ENCODE measurements around the gene KLF1.
"Not testable (repeated sequence)": the region's sequence is repeated elsewhere in the genome, so short reads cannot be mapped to it uniquely, and the experiment has no call there.

Gene KLF1

DNA sequence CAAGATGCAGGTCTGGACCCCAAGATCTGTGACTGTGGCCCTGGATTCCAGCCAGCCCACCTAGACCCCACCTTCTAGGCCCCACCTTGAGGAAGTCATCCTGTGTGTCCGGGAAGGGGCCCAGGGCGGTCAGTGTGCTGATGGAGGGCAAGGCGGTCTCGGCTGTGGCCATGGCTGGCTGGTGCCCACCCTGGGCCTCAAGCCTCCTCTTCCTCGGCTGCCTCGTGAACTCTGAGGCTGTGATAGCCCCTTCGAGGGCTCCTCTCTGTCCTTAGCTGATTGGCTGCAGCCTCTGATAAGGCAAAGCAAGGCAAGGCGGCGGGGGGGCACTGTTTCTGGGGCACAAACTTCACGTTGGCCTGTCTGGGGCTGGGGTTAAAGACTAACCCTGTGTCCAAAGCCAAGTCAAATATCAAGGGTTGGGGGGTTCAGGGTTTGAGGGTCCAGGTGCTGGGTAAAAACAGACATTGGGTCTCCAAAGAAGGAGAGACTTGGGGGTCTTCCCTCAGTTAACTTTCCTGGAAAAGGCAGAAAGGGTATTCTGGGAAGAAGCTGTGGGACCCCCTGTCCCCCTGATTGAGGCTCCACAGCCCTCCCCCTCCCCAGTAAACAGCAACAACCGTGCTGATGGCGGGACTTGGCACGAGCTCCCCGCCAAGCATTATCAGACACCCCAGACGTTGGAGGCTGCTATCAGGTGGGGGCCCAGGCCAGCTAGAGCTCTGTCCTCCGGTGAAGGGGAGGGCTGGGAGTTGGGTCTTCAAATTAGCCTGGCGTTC, at the start of gene KLF1:
Gene KLF1, minus strand, starts transcription at position 233 of the 779 bp plus-strand sequence. Its CDS starts 61 bp downstream, at position 172.
- DNase-seq (ENCODE audit: low read depth) = no peak

DNA sequence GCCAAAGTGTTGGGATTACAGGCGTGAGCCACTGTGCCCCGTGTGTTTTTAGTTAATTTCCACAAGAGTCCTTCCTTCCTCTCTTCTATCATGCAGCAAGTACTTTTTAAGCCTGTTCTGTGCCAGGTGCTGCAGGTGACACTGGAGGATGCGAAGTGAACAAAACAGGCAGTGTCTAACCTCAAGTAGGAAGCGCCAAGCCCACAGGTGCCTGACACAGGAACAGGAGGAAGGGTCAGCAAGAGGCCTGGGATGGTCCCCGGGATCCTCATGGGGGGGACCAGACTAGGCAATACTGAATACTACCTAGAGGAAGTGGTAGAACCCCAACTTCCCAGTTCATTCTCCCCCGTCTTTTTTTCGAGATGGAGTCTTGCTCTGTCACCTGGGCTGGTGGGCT, 49.6 kb upstream of the KLF1 start:
- DNase-seq (ENCODE audit: low read depth) = no peak

DNA sequence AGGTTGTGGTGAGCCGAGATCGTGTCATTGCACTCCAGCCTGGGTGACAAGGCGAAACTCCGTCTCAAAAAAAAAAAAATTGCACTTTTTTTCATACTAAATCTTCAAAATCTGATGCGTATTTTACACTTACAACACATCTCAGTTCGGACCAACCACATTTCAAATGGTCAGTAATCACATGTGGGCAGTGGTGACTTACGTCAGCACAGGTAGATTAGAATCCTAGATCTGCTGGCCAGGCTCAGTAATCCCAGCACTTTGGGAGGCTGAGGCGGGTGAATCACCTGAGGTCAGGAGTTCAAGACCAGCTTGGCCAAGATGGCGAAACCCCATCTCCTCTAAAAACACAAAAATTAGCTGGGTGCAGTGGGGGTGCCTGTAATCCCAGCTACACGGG, 48.1 kb upstream of the KLF1 start:
- DNase-seq (ENCODE audit: low read depth) = no peak

DNA sequence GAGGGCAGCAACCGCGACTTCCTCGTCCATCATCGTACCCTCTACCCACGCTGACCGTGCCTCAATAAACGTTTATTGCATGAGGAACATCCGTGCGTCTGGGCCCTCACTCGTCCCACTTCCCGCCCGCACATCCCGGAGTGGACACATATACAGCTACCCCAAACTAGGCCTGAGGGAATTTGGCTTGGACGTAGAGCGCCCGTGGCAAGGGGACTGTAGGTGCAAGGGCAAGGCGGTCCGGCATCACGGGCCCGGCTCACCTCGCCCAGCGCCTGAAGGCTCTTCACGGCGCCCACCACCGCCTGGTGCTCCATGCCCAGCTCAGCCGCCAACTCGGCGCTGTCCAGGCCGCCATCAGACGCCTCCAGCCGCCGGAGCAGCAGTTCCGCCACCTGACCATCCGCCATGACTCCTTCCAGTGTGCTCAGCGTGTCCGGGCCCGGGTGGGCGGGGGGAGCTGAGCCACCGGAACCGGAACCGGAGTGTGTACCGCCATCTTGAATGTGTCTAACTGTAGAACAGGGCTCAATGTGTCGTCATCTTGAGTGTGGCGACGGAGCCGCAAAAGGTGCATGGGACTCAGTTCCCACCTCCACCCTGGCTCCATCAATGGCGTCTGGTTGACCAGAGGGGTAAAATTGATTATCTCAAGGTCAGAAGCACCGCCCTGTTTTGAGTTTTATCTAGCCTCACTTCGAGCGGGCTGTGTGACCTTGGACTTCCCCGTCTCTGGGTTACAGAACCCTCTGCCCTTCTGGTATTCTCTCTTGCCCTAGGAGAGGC, 46.5 kb upstream of the KLF1 start, which contains the start of gene FARSA:
Gene FARSA, minus strand, starts transcription at position 425 of the 786 bp plus-strand sequence. Its CDS starts 15 bp downstream, at position 410.
- DNase-seq (ENCODE audit: low read depth) = peak; percentile 76

DNA sequence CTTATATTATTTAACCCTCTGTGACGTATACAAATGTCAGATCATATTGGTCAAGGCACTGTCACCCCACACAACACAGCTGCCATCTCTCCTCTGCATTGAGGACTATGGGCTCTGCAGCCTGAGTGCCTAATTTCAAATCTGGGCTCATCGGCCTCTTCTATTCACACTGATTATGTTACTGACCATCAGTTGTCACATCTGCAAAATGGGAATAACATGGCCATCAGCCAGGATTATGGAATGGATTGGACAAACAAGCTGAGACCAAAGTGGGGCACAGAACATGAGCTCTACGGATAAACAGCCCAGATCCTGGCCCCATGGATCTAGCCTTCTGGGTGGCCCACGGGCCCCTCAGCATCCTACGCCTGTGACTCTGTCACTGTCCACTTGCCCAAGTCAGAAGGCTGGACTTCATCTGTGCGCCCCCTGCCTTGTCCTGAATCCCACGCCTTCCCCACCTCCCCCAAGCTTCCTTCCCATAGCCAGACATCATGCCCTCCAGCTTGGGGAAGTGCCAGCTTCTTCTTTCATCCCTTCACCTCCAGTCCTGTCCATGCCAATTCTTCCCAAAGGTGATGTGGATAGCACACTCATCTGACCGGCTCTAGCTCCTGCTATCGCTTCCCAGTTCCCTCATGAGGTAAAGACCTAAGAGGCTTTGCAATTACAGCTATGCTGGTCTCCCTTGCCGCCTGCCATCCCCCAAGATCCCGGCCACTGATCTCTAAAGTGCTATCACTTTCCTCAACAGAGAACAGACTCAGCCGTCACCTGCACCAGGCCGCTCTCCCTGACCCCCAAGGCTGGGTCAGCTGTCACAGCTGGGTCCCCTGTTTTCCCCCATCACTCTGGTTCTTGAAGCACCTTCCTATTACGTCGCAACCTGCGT, 45.6 kb upstream of the KLF1 start:
- DNase-seq (ENCODE audit: low read depth) = no peak

DNA sequence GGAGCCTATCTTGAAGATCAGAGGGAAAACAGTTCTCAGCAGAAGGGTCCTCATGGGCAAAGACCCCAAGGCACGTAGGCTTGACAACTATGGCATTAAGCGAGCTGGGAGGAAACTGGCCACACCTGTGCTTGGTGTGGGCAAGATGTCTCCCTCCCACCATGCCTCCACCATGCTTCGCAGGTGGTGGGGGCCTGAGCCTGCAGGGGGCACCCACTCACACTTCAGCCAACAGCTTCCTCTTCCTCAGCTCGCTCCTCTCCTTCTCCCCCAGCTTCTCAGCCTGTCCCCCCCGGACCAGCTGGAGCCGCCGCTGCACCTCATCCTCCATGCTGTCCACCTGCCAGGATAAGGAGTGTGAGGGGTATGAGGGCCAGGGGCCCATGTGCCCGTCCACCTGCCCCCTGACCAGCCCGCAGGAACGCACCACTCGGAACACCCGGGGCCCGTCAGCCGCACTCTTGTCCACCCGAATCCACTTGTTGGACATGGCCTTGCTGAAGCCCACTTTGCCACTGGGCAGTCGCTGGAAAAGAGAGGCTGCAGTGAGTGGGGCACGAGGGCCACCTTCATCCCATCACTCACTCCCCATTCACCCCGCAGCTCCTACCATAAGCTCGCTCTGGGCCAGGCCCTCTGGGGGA, 43.1 kb upstream of the KLF1 start:
- DNase-seq (ENCODE audit: low read depth) = no peak

DNA sequence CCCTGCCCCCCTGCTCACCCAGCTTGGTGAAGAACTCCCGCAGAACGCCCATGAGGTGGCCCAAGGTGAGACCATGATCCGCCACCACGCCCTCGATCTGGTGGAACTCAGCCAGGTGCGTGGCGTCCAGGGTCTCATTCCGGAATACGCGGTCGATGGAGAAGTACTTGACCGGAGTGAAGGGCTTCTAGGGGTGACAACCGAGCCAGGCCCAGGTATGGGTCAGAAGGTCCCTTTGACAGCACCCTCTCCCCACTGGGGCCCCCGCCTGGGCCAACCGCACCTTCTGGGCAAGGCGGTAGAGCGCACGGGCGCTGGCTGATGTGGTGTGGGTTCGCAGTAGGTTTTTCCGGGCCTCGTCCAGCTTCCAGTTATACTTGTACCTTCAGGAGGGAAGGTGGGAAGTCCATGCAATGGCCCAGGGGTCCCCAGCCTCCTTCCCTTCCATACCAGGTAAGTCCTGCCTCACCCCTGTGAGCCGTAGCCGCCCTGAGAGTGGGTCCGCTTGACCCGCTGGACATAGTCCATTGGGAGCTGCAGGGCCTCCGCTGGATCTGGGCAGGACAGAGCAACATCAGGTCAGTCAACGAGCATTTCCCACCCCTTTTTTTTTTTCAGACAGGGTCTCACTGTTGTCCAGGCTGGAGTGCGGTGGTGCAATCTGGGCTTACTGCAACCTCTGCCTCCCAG, 37.8 kb upstream of the KLF1 start:
- DNase-seq (ENCODE audit: low read depth) = no peak

DNA sequence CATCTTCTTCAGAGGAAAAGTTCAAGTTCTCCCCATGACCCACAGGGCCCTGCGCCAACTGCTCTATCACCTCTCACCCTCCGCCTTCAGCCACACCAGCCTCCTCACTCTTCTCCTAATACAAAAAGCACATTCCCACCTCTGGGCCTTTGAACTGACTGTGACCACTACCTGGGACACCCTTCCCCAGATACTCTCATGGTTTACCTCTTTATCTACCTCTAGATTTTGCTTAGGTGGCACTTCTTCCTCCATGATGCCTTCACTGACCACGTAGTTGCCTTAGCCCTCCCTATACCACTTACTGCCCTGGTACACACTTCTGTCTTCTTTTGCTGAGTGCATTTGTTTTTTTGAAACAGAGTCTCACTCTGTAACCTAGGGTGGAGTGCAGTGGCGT, 36.0 kb upstream of the KLF1 start:
- no peak for DNase-seq (ENCODE audit: low read depth)

DNA sequence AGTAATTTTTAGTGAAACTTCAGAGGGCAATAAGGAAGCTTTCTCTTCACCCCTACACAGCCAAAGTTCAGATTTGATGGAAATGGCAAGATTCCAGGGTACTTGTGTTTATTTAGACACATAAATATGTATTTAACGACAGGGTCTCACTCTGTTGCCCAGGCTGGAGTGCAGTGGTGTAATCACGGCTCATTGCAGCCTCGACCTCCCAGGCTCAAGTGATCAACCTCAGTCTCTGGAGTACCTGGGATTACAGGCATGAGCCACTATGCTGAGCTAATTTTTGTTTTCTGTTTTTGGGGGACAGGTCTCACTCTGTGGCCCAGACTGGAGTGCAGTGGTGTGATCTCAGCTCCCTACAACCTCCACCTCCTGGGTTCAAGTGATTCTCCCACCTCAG, 34.0 kb upstream of the KLF1 start:
- no peak for DNase-seq (ENCODE audit: low read depth)

DNA sequence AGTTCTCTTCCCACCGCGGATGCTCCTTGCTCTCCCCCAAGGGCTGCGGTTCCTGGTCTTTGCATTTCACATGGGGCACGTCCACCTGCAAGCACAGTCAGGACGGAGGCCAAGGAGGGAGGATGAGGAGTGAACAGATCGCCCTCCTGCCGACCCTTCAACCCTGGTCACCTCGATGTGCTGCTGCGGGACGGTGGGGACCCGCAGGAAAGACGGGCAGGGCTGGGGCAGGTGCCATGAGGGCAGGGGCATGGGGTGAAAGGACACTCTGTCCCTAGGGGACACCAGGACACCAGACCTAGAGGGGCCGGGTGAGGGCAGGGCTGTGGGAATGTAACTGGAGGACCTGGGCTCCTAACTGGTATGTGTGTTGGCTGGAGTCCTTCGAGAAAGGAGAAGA, 31.3 kb upstream of the KLF1 start:
- DNase-seq (ENCODE audit: low read depth) = no peak

DNA sequence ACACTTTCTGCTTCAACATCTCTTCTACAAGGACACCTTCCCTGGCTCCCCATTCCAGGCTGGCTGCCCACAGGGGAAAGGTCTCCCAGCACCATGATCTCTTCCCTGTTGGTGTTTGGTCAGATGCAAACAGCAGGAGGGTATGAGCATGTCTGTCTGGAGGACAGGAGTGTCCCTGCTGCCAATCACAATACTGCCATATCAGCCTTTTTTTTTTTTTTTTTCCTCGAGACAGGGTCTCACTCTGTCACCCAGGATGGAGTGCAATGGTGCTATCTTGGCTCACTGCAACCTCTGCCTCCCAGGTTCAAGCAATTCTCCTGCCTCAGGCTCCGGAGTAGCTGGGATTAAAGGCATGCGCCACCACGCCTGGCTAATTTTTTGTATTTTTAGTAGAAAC, 28.9 kb upstream of the KLF1 start:
- DNase-seq (ENCODE audit: low read depth) = not testable (repeated sequence)

DNA sequence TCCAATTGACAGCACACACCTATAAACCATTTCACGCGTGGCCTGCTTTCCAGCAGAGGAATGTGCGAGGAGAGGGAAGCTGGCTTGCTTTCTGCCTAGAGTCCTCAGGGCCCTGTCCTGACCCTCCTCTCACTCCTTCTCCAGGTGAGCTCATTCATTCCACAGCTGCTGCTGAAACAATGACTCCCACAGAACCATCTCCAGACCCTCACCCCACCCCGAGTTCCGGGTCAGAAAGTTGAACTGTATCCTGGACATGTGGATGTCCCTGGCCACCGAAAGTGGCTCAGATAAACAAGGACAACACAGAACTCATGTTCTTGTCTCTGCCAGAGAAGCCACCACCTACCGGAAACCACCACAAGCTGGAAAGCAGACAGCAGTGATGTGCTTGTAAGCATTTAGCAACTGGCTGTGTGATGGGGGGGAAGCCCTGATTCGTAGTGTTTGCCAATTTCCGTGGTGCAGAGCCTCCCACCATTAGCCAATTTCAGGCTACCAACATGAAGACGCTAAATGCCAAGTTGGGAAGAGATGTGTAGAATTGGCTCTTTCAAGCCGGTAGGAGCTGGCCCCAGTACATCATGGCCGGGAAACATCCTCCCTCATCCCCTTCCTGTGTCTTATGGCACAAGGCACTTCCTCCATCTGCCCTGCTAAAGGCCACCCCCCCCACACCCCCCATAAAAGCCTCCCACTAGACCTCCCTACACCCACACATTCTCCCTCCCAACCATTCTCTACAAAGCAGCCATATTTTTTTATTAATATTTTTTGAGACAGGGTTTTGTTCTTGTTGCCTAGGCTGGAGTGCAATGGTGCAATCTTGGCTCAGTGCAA, 27.1 kb upstream of the KLF1 start:
- peak; percentile 28 for DNase-seq (ENCODE audit: low read depth)

DNA sequence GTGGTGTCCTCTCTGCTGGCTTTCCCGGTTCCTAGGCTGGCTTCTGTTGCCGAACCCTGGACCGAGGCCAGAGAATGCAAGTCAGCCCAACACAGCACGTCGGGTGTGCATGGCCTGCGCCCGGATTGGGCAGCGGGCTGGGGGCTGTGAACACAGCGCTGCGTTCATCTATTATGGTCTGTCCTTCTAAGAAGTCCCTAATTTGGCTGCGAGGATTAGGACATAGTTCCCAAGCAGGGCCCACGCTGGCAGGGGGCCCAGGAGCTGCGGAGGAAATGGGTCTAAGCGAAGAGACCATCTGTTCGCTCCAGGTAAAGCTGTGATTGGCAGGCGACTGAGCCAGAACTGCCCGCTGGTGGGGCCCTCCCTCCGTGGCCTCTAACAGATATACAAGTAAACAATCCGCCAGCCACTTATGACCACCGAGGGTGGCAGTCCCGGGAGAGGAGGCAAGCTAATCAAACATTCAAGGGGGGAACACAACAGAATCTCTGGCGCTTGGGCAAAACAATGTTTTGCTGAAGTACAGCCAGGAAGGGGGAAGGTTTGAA, 26.1 kb upstream of the KLF1 start:
- peak; percentile 24 for DNase-seq (ENCODE audit: low read depth)

DNA sequence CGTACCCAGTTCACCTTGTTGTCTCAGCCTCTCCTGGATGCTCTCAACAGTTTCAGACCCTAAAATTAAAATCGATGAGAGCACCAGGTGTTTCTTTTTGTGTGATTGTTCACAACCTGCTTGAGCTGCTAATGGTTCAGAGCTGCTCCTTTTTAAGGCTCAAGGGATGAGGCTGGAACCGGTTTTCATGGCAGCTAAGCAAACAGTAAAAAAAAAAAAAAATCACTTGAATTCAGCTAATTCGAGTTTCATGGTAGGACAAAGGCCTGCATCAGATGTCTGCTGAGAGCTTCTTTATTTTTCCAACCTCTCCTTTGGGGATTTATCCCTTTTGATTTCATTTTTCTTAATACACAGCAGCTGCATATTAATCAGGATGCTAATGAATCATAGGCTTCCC, 25.6 kb upstream of the KLF1 start:
- no peak for DNase-seq (ENCODE audit: low read depth)

DNA sequence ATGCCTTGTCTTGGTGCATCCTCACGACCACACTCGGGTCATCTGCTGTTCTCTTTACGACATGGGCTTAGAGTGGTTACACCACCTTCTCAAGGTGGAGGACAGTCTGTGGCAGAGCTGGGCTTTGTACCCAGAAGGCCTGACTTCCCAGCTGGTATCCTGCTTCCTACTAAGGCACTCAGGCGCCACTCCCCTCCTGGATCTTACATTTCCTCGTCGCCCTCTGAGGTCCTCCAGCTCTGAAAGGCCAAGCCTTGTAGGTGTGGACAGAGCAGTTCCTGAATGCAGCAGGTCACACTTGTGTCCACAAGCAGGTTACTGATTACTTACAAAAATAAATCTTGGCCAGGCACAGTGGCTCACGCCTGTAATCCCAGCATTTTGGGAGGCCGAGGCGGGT, 20.2 kb upstream of the KLF1 start:
- no peak for DNase-seq (ENCODE audit: low read depth)

DNA sequence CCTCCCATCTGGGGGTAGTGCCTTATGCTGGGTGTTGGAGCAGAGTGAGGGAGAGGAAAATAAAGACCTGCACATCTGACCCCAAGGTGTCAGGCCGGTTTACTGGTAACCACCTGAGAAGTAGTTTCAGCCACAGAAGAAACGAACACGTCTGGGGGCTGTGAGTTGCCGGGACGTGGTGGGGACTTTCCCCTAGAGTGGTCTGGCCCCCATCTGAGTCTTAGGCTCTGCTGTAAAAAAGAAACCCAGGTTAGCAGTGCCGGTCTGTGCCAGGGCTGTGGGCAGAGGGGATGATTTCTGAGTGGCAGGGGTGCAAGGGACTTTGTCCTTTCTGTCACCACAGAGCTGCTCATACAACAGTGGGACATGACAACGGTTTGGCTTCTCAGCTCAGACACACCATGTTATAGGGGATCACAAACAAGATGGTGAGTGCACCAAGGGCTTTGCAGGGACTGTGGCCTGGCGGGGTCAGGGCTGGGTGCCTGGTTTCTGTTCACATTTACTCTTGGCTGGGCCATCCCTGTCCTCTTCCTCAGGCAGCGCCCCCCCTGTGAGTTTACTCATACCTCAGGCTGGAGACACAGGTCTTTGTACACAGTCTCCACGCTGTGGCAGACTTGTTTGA, 13.0 kb upstream of the KLF1 start:
- DNase-seq (ENCODE audit: low read depth) = no peak

DNA sequence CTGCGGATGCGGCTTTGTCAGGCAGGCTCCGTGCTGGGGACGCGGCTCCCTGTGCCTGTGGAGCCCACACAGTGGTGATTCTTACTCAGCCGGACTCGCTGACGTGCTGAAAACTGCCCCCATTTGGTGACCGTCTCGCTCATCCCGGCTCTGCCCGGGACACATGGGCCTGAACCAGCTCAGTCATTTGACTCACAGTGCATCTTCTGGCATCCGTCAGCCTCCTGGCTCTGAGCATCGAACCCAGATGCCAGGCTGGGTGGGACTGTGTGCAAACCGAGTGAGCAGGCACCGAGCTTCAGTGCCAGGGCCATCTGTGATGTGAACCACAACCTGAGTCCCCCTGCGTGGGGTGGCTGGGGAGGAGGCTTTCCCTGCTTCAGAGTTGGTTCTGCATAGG, 9.5 kb upstream of the KLF1 start:
- DNase-seq (ENCODE audit: low read depth) = no peak

DNA sequence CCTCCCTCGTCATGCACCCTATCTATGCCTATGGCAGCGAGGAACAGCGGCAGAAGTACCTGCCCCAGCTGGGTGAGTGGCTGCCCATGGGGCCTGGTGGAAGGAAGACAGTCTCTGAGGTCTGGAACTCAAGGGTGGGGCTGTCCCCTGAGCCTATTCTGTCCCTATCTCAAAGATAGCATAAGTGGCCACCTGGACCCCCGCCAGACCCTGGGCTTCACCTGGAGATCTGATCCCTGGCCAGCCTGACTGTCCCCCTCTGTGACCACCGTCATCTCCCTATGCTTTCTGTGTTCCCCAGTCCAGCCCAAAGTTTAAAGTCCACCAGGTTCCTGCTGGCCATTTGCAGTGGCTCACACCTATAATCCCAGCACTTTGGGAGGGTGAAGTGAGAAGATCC, 6.6 kb upstream of the KLF1 start:
- DNase-seq (ENCODE audit: low read depth) = no peak

DNA sequence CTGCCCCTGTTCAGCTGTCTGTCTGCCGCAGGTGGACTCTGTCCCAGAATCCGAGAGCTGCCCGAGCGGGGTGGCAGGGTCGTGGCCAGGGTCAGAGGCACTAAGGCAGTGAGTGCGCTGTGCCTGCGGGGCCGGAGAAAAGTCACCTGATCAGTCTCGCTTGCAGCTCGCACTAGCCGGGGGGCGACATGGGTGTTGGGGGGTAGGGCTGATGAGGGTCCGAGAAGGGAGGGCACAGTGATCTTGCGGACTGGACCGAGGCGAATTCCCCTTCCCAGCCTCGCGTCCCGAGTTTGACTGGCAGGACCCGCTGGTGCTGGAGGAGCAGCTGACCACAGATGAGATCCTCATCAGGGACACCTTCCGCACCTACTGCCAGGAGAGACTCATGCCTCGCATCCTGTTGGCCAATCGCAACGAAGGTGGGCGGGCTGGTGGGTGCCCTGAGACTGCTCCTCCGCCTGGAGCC, 4.6 kb upstream of the KLF1 start:
- no peak for DNase-seq (ENCODE audit: low read depth)
